HL-60 (cell line): ENCODE data around the gene NSMCE4A.
"Not testable (repeated sequence)": the region's sequence is repeated elsewhere in the genome, so short reads cannot be mapped to it uniquely, and the experiment has no call there.

Experiments used
- DNase-seq, 2 experiments: peaks; one replicate each; pipeline ENCODE4 v3.0.0-alpha.2; 2010 to 2020; ENCODE audit warnings: low read depth in 1 of 2, low spot score in 1 of 2
- H3K27ac ChIP-seq: fragments of 250-450 bp; sonication (Bioruptor Pico); replicated peaks from 2 replicates; pipeline ENCODE4 v1.5.1; 2020; ENCODE audit warnings: mild to moderate bottlenecking, moderate library complexity
- H3K27me3 ChIP-seq: fragments of 250-450 bp; sonication (Bioruptor Pico); 2 replicates; pipeline ENCODE4 v1.5.1; 2021; ENCODE audit warnings: mild to moderate bottlenecking, moderate library complexity; ENCODE audit not compliant: insufficient read depth, poor library complexity, severe bottlenecking
- H3K4me3 ChIP-seq: replicated peaks from 2 replicates; pipeline ENCODE4 v1.5.1; 2011; ENCODE audit warnings: mild to moderate bottlenecking, control low read depth, low read length; ENCODE audit not compliant: insufficient read depth
- CTCF ChIP-seq: IDR thresholded peaks from one replicate; pipeline ENCODE4 v1.5.1; 2011; ENCODE audit warnings: low read length, control low read depth, inconsistent platforms; ENCODE audit not compliant: insufficient read depth
- GABPA ChIP-seq: IDR thresholded peaks from 2 replicates; pipeline ENCODE4 v1.6.1; 2012; ENCODE audit warnings: low read depth
- POLR2AphosphoS5 ChIP-seq: IDR thresholded peaks from 2 replicates; pipeline ENCODE4 v1.6.1; 2012; ENCODE audit warnings: low read depth
- REST ChIP-seq: IDR thresholded peaks from 2 replicates; pipeline ENCODE4 v1.6.1; 2012; ENCODE audit warnings: low read depth; ENCODE audit not compliant: insufficient replicate concordance
- SPI1 ChIP-seq: IDR thresholded peaks from 2 replicates; pipeline ENCODE4 v1.6.1; 2012; ENCODE audit warnings: low read depth, mild to moderate bottlenecking, borderline replicate concordance

Gene NSMCE4A

GRCh38 chr10:121926157-121926556 is 48.9 kb downstream of the NSMCE4A start:
- DNase-seq = peak in 1 of 2 experiments; percentile 40
- TF ChIP-seq REST = no peak
- TF ChIP-seq CTCF = no peak
- no peak for TF ChIP-seq GABPA
- no peak for TF ChIP-seq POLR2AphosphoS5
- Histone ChIP-seq H3K27me3 (no peaks in the 10 kb centered on the region), H3K4me3 (no peak overlapping the region; the same call in 1 of the 2 replicates), H3K27ac (peak overlapping the region; percentile 93)

GRCh38 chr10:121921238-121921931 is 53.6 kb downstream of the NSMCE4A start:
- H3K4me3 ChIP-seq = no peak overlapping the region
- DNase-seq = no peak
- H3K27me3 ChIP-seq = no peaks in the 10 kb centered on the region
- no peak overlapping the region for H3K27ac ChIP-seq
- TF ChIP-seq POLR2AphosphoS5 = no peak
- no peak for TF ChIP-seq GABPA
- TF ChIP-seq SPI1 = no peak
- TF ChIP-seq REST = no peak
- no peak for TF ChIP-seq CTCF

- TF ChIP-seq POLR2AphosphoS5 (no peak), GABPA (no peak), SPI1 (no peak), CTCF (no peak), REST (no peak)
- H3K27me3 ChIP-seq = no peaks in the 10 kb centered on the region
- H3K4me3 ChIP-seq = no peak overlapping the region
- no peak for DNase-seq
- H3K27ac ChIP-seq = no peak overlapping the region
These were observed 55.4 kb downstream of the NSMCE4A start for GRCh38 chr10:121919666-121920065.

- H3K27me3 ChIP-seq, H3K27ac ChIP-seq, DNase-seq, H3K4me3 ChIP-seq: not testable (repeated sequence)
These were observed 56.2 kb downstream of the NSMCE4A start for GRCh38 chr10:121918800-121919199.
